Vagina (tissue), 2 donors: ENCODE results near the gene SRPX.

Source experiments
- CTCF ChIP-seq, 3 experiments: fragments of 450-650 bp in 2 of 3; fragments of 200-600 bp in 1 of 3; sonication (generic) in 1 of 3; IDR thresholded peaks; one replicate each; pipeline ENCODE4 v1.5.1; 2017 to 2019; ENCODE audit warnings: antibody characterized with exemption in 3 of 3, mild to moderate bottlenecking in 2 of 3, moderate library complexity in 2 of 3
- POLR2A ChIP-seq, 2 donors: fragments of 450-650 bp; IDR thresholded peaks; one replicate each; pipeline ENCODE4 v1.6.1; 2017; ENCODE audit warnings: antibody characterized with exemption in 2 of 2, mild to moderate bottlenecking in 2 of 2, moderate library complexity in 2 of 2
- POLR2AphosphoS5 ChIP-seq, 2 donors: sonication (generic); formaldehyde crosslinking; IDR thresholded peaks; one replicate each; pipeline ENCODE4 v1.9.0; 2017; ENCODE audit warnings: antibody characterized with exemption in 2 of 2, mild to moderate bottlenecking in 2 of 2, low read depth in 1 of 2; ENCODE audit not compliant: insufficient read depth in 1 of 2

GRCh38 chrX:38175139-38175538, 45.5 kb downstream of the SRPX start:
- no peak for TF ChIP-seq CTCF (IDR thresholded peaks at IDR 0.05)
- TF ChIP-seq POLR2A (IDR thresholded peaks at IDR 0.05): no peak
- TF ChIP-seq POLR2AphosphoS5 (IDR thresholded peaks at IDR 0.05; ENCODE audit: insufficient read depth in 1 of 2, low read depth in 1 of 2): no peak
